OCI-LY1 (cell line): ENCODE data around the gene NUP98.

Experiments used
- CTCF ChIP-seq: fragments of 200-600 bp; sonication (generic), shearing (Covaris generic); IDR thresholded peaks from 2 replicates; pipeline ENCODE4 v1.5.1; 2017; ENCODE audit warnings: mild to moderate bottlenecking, antibody characterized with exemption, low read length, moderate library complexity, mixed read lengths
- EZH2 ChIP-seq: fragments of 200-600 bp; sonication (generic), shearing (Covaris generic); IDR thresholded peaks from 2 replicates; pipeline ENCODE4 v1.8.0; 2017; ENCODE audit warnings: borderline replicate concordance, mixed run types, mild to moderate bottlenecking, antibody characterized with exemption, low read length, moderate library complexity, mixed read lengths

DNA sequence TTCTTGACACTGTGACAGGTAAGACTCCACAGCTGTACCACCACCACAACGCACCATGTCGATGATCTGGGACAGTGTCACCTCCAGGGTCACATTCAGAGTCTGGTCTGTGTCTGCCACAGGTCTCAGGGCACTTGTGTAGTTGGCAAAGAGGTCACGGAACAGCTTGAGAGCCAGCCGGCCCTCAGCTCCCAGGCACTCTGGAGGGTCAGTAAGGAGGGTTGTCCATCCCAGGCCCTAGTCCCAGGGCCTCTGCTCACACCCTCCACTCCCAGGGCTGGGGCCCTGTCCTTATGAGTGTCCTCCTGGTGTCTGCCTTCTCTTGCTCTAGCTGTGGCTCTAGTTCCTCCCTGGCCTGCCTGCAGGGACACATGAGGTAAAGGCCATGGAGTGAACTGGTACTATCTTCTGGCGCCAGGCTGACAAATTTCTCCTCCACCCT, 127.6 kb downstream of the NUP98 start:
- TF ChIP-seq EZH2 (no peak), CTCF (no peak)
